HG03060 (cell line): ENCODE results near the gene IFIT3.

Experiments used
- ATAC-seq: cut with Tn5 transposase; IDR thresholded peaks from one replicate; pipeline ENCODE4 v1.9.1; 2021; ENCODE audit warnings: low read depth, moderate number of reproducible peaks; ENCODE audit not compliant: unreplicated experiment

Gene IFIT3

GRCh38 chr10:89351780-89352597 is 24.2 kb downstream of the IFIT3 start:
- no peak for ATAC-seq

DNA sequence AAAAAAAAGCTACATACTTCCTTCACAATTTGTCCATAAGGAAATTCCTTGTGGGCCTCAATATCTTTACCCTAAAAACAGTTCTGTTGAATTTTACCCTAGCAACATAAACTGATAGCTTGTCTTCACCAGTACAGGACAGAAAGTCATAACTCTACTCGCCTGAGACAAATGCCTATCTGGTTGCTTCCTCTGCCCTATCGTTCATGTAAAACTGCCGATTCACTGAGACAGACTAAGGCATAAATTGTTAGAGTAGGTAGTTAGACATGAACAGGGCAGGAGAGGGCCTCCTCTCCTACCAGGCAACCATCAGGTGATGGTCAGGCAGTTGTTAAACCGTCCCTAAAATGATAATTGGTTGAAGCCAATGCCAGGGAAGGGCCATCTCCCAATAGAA is 25.0 kb downstream of the IFIT3 start:
- no peak for ATAC-seq

DNA sequence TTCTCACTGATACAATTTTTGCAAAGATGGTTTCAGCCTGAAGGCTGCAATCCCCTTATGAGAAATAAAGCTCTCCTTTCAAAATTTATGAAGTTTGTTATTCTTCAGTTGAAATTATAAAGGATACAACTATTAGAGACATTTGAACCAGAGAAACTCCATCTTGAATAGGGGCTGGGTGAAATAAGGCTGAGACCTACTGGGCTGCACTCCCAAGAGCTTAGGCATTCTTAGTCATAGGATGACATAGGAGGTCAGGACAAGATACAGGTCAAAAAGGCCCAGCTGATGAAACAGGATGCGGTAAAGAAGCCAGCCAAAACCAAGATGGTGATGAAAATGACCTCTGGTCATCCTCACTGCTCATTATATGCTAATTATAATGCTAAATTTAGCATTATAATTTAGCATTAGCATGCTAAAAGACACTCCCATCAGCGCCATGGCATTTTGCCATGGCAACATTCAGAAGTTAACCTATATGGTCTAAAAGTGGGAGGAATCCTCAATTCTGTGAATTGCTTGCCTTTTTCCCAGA is 27.7 kb downstream of the IFIT3 start:
- no peak for ATAC-seq

GRCh38 chr10:89357096-89357495 is 29.3 kb downstream of the IFIT3 start:
- no peak for ATAC-seq

GRCh38 chr10:89357975-89358374 is 30.2 kb downstream of the IFIT3 start:
- ATAC-seq, result no peak

DNA sequence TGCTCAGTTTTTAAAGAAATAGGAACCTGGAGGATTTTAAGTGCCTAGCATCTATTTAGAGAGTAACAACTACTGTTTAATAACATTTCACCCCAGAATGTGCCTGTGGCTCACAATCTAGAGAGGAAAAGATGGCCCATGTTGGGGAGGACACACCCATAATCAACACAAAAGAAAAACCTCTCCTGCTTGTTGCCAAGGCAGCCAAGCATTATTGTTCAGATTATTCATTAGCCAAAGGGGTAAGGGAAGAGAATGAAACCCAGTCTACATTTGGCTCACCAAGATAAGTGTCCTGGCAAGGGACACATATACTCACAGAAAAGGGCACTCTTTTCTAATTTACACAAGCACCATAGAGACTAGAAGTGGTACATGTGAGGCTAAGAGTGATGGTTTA is 32.4 kb downstream of the IFIT3 start:
- ATAC-seq, result no peak

GRCh38 chr10:89362929-89363328 is 35.1 kb downstream of the IFIT3 start:
- no peak for ATAC-seq

DNA sequence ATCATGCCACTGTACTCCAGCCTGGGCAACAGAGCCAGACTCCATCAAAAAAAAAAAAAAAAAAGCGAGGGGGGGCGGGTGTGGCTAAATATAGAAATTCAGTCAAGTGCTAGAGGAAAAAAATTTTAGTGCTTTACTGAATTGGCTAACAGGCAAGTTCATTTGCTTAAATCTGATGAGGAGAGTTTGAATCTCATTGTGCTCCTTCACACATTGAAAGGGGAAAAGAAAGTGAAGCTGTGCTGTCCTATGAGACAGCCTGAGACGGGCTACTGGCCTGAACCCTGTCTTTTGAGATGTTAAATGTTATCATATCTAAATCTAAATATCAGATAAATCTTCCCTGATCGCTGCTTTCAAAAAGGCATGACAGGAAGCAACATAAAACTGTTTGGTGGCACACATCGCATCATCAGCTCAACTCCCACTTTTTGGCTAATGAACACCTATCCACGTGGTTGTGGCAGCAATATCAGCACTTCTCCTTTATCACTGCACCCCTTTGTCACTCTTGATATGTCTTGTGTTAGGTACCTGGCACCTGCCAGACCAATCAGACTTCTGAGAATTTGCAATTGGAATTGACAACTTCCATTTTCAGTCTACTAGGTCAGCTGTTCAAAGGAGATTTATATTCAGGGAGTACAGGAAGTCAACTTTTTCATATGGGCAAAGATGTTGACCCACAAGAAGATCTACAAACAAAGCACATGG is 36.1 kb downstream of the IFIT3 start:
- no peak for ATAC-seq

- ATAC-seq, result no peak
These were observed 36.7 kb downstream of the IFIT3 start for GRCh38 chr10:89364531-89364930.

GRCh38 chr10:89367529-89367928 is 39.7 kb downstream of the IFIT3 start:
- ATAC-seq, result no peak

DNA sequence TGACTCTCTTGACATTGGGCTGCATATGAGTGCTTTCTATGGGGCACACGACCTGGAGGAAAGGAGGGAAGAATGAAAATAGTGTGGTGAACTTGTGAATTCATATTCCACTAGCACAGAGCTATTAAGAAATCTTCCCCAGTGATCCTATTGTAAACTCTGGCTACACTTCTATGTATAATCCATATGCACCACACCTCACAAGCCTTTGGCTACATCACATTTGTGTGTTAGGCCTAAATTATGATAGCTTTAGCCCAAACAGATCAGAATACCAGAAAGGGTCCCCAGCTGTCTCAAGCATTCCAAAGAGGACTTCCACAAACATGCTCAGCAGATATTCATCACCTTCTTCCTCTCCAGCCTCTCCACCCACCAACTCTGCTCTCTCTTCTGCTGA is 40.3 kb downstream of the IFIT3 start:
- ATAC-seq, result no peak

DNA sequence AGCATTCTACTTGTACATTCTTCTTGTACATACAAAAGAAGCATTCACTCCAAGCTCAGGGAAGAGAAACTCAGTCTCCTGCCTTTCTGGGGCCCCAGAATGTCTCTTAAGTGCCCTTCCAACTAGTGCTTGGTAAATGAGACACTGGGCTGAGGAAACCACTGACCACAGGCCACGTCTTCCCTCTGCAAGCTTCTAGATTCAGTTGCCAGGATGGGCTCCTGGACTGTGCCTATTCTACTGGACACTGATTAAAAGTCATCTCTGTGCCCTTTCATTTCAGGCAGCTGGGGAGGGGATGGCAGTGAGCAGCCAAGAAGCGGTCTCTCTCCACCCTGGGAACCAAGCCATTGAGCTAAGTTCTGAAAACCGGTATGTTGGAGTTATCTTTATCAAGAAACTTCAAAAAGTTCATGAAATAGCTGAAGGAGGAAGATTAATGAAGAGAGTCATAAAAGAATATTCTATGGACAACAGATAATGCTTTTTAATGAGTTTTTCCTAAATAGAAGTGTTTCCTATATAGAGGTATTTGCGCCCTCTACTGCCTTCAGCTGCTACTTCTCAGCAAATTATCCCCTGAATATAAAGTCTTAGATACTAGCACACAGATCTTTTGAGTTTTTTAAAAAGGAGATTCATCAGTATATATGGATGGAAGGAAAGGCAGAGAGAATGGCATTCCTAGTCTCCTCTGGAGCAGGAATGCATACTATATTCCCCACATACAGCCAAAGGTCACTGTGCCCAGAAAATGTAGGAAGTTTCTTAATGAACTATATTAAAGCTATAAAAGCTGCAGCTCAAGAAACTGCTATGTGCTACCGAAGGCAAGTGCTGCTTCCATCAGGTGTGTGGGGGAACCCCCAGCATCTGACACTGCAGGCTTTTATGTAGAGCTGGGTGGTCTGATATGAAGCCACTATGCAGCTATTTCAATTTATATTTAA is 41.6 kb downstream of the IFIT3 start:
- ATAC-seq, result no peak

GRCh38 chr10:89371079-89371478 is 43.3 kb downstream of the IFIT3 start:
- no peak for ATAC-seq

DNA sequence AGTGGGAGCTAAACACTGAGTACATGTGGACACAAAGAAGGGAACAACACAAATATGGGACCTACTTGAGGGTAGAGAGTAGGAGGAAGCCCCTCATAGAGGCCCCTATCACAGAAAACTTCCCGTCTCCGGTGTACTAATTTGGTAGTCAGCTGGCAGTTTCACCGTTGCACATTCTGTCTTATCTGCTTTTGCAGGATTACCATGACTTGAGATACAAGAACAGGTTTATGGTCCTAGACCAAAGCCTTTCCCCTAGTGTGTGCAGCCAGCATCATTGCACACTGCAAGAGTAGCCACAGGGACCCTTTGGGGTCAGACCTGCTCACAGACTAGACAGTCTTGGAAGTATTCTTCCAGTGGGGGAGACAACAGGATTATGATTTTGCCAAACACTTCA is 44.2 kb downstream of the IFIT3 start:
- no peak for ATAC-seq

- ATAC-seq, result no peak
These were observed 46.3 kb downstream of the IFIT3 start for GRCh38 chr10:89373916-89374711.

- no peak for ATAC-seq
These were observed 46.9 kb downstream of the IFIT3 start for GRCh38 chr10:89374713-89375141.

GRCh38 chr10:89377705-89378637 is 50.2 kb downstream of the IFIT3 start, which contains the start of gene IFIT1B:
Gene IFIT1B (plus strand): TSS chr10:89378056. CDS start chr10:89378136, 80 bp downstream.
- ATAC-seq, result no peak

DNA sequence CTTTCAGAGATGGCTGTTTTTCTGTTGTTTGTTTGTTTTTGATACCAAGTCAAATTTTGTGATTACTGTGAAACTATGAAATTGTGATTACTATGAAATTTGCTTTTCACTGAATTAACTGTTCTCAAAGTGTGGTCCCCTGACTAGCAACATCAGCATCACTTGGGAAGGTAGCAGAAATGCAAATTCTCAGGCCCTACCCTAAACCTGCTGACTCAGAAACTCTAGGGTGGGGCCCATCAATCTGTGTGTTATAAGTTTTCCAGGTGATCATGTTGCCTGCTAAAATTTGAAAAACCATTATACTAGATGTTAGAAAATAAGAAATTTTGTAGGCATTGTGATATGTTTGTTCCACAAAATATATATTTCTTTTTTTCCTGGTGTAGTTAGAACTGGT is 51.3 kb downstream of the IFIT3 start:
- ATAC-seq, result no peak

- ATAC-seq, result no peak
These were observed 55.0 kb downstream of the IFIT3 start for GRCh38 chr10:89382757-89383156.
